C1 segment of cervical spinal cord (tissue), 14 donors: Measurements from ENCODE around the gene PUSL1.
A peak's percentile ranks its signal among the peaks of the same experiment; 100 is the strongest.

ENCODE experiments used
- DNase-seq, 14 donors: peaks; one replicate each; lab custom pipeline; 2025; lab: John Stamatoyannopoulos, UW

PUSL1 gene

DNA sequence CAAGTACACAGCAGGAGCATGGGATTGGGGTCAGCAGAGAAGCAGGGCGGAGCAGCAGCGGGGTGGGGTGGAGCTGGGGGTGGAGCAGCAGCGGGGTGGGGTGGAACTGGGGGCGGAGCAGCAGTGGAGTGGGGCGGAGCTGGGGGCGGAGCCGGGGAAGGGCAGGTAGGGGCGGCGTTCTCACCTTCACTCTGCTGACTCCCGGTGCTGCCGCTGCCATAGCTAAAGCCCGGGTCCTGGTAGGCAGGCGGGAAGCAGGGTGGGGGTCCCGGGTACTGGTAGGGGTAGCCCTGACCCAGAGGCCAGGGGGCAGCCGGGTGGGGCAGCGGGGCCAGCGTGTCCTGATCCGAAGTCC lies 29.4 kb downstream of the PUSL1 start:
- DNase-seq: no peak

DNA sequence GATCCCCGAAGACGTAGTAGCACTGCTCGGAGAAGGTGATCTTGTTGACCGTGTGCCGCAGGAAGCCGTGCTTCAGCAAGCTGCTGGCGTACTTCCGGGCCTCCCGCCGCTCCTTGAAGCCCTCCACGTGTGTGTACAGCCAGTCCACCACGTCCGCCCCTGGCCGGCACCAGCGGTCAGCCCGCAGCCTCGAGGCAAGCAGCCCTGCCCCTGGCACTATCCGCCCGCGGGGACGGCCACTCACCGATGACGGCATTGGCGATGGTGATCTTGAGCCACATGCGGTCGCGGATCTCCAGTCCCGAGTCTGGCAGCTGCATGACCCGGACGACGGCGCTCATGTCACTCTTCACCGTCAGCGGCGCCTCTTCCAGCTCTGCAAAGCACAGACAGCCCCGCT lies 29.9 kb downstream of the PUSL1 start:
- DNase-seq: no peak

DNA sequence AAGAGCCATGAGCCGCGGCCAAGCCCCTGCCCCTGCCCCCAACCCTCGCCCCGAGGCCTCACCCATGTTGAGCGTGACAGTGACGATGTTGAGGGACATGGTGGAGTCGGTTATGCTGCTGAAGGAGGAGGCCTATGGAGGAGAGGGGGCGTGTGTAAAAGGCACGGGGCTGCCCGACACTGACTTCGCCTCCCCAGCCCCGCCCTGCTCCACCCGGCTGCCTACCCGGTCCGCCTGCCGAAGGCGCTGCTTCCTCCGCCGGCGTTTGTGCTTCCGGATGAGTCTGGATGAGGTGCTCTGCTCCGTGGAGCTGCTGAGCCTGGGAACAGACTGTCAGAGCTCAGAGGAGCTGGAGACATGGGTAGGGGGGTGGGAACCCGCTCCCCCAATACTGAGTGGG lies 31.8 kb downstream of the PUSL1 start:
- DNase-seq: no peak

DNA sequence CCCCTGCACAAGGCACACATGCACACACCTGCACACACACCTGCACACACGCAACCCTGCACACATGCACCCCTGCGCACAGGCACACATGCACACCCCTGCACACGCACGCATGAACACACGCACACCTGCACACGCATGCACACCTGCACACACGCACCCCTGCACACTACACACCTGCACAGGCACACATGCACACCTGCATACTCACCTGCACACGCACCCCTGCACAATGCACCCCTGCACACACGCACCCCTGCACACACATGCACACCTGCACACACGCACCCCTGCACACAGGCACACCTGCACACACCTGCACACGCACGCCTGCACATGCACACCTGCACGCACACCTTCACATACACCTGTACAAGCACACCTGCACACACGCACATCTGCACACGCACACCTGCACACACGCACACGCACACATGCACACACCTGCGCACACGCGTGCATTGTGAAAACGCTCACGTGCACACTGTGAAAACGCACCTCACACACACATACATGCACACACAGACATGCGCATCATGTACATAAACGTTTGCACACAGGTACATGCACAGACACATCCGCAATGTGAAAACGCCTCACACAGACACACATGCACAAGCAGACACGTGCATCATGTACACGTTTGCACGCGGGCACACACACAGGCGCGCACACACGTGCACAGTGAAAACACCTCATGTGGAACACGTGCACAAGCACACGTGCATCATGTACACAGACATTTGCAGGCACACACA lies 32.6 kb downstream of the PUSL1 start:
- no peak for DNase-seq

DNA sequence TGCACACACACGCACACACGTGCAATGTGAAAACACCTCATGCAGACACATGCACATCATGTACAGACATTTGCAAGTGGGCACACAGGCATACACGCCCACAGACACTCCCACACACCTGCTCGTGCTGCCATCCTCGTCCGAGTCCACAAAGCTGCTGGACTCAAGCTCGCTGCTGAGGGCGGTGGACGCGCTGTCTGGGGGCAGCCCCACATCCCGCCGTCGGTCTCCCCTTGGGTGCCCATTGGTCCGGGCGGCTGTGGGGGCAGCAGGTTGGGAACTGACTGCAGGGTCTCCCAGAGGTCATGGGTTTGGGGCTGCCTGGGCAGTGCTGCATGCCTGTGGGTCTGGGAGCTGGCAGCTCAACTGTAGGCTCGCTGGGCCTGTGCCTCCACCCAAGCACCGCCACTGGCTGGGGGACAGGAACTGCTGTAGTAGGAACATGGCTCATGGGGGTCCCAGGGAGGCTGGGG lies 33.2 kb downstream of the PUSL1 start:
- DNase-seq: no peak

DNA sequence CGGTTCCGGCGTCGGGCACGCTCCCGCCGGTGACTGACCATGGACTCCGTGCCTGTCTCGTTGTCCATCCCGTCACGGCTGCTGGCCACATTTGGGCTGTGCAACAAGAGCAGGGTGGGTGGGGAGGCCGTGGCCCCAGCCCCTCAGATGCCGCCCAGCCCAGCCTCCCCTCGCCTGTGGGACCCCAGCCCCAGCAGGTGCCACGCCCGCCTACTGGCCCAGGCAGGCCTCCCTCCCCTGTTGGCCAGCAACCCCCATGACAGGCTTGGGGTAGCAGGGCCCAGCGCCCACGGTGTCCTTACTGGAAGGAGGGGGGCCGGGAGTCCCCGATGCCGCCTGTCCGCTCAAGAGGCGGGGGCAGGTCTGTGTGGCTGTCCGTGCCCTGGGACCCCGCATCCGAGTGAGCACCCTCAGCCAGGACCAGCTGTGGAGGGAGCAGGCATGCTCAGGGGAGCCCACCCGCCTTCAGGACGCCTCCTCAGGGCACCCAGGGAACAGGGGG lies 33.7 kb downstream of the PUSL1 start:
- DNase-seq: no peak

DNA sequence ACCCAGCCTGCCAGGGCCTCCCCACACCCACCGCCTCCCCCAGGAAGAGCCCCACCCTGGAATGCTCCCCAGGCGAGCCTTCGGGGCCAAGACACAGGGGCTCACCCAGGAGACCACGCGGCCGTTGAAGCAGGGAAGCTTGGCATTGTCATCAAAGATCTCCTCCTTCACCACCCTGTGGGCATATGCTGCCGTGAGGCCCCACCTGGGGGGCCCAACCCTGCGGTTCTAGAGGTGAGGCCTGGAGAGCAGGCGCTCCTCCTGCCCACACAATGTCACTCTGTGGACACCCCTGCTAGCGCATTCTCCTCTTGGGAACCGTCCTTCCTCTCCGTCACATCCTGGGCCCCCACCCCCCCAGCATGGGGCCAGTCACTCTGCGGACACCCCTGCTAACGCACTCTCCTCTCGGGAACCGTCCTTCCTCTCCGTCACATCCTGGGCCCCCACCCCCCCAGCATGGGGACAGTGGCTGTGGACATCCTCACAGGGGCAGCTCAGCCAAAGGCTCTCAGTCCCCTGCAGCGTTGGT lies 34.3 kb downstream of the PUSL1 start:
- no peak for DNase-seq

DNA sequence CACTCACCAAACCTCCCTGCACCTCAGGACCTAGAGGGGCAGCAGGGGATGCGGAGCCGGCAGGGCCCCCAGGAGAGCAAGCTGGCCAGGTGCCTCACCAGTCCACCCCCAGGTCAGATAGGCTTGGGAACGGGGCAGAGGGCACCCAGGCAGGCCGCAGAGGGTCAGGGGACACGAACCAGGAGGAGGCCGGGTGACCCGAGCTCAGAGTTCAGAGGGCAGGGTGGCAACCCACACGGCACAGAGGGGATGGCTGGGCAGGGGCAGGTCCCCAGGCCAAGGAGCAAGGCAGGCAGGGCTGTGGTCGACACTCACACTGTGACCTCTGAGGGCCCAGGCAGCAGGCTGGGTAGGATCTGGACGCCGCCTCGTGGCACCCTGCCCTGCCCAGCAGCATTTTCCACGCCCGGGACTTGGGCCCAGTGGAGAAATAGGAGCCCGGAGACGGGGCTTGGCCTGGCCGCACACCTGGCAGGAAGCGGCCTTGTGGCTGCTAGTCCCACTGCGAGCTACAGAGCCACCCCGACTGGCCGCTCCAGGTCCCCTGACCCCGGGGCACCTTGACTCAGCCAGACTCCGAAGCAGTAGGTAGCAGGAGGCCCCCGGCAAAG lies 35.5 kb downstream of the PUSL1 start:
- DNase-seq: no peak

DNA sequence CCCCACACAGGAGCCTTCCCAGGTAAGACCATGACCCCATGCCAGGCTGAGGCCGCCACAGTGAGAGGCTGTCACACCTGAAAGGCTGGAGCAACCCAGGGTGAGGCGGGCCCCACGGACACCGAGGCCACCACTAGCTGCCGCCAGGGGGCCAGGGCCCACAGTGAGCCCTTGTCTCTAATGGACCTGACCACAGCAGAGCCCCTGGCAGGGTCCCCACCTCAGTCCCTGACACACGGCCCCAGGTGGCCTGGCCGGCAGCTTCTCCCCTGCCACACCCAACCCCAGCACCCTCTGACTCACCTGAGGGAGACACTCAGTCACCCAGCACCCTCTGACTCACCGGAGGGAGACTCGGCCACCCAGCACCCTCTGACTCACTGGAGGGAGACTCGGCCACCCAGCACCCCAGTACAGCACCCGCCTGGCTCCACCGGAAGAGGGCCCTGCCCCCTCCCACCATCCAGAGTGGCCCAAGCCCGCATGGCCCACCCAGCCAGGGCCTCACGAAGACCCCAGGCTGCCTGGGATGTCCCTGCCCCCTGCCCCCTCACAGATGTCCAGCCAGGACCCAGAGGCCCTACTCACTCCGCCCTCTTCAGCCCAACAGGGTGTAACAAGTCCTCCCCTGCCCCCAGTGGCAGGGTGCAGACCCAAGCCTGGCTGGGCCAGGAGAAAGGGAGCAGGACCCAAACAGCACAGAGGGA lies 36.4 kb downstream of the PUSL1 start:
- no peak for DNase-seq

DNA sequence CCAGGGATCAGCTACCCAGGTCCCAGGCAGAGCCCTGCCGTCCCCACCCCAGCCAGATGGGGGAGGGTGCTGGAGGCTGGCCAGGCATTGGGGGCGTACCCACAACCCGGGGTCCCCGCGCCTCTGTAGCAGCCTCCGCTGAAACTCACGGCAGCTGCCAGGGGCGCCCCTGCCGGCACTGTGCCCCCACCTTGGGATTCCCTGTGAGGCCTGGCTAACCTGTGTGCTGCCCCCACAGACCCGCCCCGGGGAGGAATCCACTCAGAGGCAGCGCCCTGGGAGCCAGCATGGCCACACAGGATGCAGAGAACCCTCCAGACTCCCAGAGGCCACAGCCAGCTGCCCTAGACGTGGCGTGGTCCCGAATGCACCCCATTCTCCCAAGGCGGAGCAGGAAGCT lies 37.0 kb downstream of the PUSL1 start:
- no peak for DNase-seq

DNA sequence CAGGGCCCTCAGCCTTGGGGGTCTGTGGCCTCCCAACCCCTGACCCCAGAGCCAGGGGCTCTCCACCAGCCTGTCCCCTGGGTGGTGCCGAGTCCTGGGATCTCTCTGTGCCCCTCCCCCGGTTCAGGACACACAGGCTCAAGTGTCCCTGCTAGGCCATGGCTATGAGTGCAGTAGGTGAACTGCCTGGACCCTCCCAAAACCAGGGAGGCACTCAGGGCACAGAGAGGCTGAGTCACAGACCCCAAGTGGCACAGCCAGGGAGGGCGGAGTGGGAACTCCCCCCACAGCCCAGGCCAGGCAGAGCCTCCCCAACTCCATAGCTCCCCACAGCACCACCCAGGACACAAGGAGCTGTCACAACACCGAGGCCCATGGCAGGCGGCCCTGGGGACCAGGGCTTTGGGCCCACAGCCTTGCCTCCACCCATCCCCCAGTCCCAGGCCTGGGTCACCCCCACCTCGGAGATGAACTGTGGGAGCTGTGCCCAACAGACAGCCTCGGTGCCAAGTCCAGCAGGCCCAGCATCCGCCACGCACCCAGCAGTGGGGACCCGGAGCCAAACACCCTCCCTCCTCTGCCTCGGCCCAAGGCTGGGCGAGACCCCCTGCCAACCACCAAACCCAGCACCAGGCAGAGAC lies 37.6 kb downstream of the PUSL1 start:
- DNase-seq: peak in 1 of 14 donors; percentile 25

DNA sequence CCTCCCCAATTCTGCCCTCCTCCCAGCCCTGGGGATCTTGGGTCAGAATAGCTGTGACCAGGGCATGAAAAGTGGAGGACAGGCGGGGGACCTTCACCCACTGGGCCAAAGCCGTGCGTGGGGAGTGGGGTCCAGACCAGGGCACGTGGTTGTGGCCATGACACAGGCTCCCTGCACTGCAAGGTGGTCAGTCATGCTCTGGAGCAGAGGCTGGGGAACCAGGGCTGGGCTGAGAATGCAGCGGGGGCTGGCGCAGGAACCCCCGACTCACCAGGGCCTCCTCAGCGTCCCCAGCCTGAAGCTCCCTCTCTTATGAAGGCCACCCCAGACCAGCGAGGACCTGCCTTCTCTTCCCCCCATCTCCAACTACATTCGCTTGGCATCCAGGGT lies 38.1 kb downstream of the PUSL1 start:
- no peak for DNase-seq

DNA sequence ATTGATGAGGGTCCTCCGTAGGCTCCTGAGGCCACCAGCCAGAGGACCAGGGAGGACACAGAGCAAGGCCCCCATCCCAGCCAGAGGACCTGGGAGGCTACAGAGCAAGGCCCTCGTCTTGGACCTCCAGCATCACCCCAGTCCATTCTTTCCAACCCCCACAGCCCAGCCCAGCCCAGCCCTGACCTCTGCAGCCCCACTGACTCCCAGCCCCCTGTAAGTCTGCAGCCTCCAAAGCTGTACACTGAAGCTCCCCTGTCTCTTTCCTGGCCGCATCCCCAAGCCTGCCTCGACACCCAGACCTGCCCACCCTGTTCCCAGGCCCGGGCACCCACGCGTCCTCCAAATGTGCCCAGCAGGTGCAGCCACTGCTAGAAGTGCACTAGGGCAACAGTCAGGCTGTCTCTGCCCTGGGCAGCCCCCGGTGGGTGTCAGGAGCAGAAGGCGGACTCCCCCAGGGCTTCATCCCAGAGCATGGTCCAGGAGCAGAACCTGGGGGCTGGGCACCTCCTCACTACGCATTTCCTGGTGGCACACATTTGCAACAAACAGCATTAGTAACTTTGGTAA lies 38.7 kb downstream of the PUSL1 start:
- DNase-seq: no peak

DNA sequence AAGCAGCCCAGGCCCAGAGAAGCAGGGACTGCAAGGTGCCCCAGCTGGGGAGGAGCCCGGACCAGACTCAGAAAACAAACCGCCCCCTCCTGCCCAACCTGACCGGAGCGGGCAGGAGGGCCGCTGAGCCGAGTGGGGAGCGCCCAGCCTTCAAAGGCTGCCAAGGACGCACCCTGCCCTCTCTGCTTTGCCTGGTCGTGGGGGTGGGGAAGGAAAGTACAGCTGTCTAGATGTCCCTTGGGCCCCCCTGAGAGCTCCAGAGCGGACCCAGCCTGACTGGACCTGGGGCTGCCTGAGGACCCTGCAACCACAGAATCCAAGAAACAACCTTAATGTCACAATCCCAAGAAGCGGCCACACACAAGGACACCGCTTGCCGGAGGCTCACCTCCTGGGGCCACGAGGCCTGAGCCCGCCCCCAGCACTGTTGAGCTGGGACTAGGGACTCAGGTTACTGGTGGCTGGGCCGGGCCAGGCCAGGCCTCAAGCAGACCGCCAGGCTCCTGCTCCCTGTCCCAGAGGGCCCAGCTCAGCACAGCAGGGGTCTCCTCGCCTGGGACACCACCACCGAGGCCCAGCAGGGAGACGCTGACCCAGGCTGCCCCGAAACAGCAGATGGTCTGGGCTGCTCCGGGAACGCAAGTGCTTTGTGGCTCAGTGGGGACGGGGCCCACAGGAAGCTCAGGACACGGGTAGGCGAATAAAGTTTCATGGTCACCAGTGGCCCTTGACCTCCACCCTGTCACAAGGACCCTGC lies 39.4 kb downstream of the PUSL1 start:
- no peak for DNase-seq

DNA sequence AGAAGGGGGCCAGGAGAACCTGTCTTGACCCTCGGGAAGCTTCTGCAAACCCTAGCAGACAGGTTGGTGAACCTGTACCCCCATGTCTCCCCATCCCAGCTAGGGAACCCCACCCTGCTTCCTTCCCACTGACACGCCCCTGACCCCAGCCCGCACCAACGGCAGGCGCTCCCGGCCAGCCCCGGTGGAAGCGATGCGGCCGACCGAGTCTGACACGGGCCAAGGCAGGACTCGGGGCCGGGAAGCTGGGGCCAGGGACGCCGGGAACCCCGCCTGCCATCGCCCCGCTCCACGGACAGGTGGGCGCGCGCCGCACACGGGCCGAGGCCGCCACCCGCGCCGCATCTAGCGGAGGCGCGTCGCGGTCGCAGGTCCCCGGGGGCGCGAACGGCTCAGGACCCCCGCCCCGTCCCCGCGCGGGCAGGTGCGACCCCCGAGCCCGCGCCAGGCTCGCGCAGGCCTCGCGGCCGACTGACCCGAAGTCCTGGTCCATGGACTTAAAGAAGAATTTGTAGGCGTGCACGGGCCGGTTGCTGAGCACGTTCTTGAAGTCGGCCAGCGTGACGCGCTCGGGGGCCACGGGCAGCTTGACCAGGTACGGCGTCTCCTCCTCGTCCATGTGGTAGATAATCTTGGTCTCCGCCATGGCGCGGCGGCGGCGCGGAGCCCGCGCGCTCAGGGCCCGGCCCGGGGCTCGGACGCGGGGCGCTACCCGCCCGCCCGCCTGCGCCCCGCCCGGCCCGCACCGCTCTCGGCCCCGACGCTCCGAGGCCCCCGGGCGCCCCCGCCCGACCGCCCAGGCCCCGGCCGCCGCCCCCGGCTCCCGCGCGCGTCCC lies 40.2 kb downstream of the PUSL1 start:
- peak in 1 of 14 donors; percentile 47 for DNase-seq

DNA sequence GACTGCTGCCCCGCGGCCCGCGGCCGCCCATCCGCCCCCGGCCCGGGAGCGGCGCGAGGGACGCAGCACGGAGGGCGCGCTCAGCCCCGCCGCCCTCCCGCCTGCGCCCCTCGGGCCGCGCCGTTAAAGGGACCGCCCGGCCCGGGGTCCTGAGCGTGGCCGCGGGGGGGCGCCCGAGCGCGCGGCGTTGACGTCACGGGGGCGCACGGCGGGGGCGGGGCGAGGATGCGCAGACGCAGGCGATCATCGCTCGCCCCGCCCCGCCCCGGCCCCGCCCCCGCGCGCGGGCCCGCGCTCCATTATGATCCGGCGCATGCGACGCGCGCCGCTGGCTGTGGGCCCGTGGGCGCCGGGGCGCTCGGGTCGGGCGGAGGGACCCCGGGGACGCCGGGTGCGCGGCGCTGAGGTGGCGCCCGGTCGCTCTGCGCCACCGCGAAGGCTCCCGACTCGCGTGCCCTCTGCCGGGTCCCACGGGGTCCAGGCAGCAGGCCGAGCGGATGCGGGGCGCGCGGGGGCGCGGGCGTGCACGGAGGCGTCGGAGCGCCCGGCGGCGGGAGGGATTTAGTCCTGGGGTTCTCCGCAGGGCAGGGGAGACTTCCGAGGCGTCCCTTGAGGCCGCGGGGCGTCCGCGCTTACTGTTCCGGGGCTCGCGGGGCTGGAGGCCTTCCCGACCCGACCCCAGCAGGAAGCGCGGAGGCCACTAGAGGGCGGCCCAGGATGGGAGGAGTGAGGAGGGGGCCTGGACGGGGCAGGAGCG lies 41.0 kb downstream of the PUSL1 start, which contains the start of gene DVL1:
TSS of gene DVL1 (minus strand) at position 163 of the 757 bp plus-strand sequence. CDS start 353 bp downstream, outside the sequence.
- peak in 10 of 14 donors; percentile 26 to 79 (median 54) for DNase-seq

DNA sequence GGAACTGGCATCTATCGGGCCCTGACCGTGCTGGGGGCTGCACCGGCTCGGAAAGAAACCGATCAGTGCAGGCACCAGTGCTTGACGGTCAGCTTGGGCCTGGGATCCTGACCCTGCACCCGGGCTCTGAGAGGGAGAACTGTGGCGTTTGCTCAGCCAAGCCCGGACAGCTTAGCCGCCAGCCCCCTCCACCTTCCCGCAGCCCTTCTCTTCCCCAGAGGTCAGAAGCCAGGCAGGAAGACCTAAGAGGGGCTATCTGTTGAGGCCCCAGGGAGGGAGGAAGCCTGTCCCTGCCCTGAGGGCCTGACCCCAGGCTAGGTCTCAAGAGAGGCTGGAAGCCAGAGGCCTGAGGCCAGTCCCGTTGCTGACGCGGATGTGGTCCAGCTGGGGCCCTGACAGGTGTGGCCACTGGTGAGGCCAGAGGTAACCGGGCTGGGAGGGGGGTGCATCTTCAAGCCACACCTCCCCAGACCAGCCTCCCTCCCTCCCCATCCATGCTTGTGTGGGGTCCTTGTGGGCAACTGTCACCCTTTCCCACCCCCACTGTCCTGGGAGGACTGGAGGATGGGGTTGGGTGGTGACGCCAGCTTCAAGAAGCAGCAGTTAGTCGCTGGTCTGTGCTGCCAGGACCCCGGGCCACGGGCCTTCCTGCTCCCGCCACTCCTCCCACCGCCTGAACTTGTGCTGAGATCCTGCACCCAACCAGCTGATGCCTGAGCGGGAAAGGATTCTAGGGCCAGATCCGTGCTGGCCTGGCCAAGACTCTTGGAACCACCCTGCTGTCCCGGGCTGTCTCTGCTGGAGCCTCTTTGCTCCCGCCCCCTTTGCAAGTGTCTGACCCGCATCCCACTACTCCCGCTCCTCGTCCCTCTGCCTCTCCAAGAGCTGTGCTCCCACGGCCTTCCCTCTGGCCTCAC lies 43.4 kb downstream of the PUSL1 start:
- peak in 1 of 14 donors; percentile 53 for DNase-seq
